Kidney epithelial cell (primary cell): ENCODE data around the gene ZBTB40. TPM values are rescaled to one million over a fixed set of nuclear protein-coding genes. Genes with fewer than 3 reads are reported as not detected.

ENCODE experiments used
- DNase-seq: peaks from one replicate; pipeline ENCODE4 v3.0.0-alpha.2; 2010; ENCODE audit warnings: low read depth
- H3K27me3 ChIP-seq: 2 replicates; pipeline ENCODE4 v1.6.0; 2011; ENCODE audit warnings: low read length; ENCODE audit not compliant: control insufficient read depth, insufficient read depth
- H3K36me3 ChIP-seq: 2 replicates; pipeline ENCODE4 v1.5.1; 2011; ENCODE audit warnings: low read length; ENCODE audit not compliant: control insufficient read depth, insufficient read depth
- H3K4me3 ChIP-seq: 2 replicates; pipeline ENCODE4 v1.5.1; 2011; ENCODE audit warnings: low read depth, mild to moderate bottlenecking, control low read depth, low read length
- total RNA-seq: library from RNA; depleted of rRNA; stranded (reverse); fragments of >200 nt; gene quantifications from 2 replicates; pipeline ENCODE4 v1.2.3, GENCODE V29; 2015
- TF ChIP-seq, protein P1 (sequence below): IDR thresholded peaks from 2 replicates; pipeline ENCODE4 v1.5.1; 2011; ENCODE audit warnings: mild to moderate bottlenecking, moderate library complexity, low read length, control low read depth, inconsistent platforms; ENCODE audit not compliant: insufficient read depth, poor library complexity, severe bottlenecking

The ZBTB40 gene
- total RNA-seq, 1 donor from 2014 or later = 16.3 TPM

DNA sequence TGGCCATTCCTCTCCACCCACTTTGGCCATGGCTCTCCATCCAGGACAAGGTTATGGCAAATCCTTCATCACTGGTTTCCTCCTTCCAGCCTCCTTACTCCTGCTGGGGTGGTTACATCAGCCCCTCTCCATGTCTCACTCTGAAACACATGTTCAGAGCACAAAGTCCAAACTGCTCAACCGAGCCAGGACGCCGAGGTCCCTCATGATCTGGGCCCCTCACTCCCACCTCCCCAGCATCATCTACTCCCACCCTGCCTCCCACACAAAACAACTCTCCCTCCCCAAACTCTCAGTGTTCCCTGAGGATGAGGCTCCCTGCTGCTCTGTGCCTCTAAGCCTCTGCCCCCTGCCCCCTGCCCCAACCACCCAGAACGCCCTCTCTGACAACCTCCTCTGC, 33.3 kb upstream of the ZBTB40 start:
- DNase-seq = no peak
- Histone ChIP-seq H3K4me3 (no peak overlapping the region), H3K27me3 (peaks cover 9% of the 10 kb centered on the region), H3K36me3 (no peaks in the 10 kb centered on the region)
- TF ChIP-seq, protein P1, sequence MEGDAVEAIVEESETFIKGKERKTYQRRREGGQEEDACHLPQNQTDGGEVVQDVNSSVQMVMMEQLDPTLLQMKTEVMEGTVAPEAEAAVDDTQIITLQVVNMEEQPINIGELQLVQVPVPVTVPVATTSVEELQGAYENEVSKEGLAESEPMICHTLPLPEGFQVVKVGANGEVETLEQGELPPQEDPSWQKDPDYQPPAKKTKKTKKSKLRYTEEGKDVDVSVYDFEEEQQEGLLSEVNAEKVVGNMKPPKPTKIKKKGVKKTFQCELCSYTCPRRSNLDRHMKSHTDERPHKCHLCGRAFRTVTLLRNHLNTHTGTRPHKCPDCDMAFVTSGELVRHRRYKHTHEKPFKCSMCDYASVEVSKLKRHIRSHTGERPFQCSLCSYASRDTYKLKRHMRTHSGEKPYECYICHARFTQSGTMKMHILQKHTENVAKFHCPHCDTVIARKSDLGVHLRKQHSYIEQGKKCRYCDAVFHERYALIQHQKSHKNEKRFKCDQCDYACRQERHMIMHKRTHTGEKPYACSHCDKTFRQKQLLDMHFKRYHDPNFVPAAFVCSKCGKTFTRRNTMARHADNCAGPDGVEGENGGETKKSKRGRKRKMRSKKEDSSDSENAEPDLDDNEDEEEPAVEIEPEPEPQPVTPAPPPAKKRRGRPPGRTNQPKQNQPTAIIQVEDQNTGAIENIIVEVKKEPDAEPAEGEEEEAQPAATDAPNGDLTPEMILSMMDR = no peak

GRCh38 chr1:22418933-22419382, 32.7 kb upstream of the ZBTB40 start:
- TF ChIP-seq, protein P1 = no peak
- H3K4me3 ChIP-seq = no peak overlapping the region
- peak; percentile 54 for DNase-seq
- H3K36me3 ChIP-seq = no peaks in the 10 kb centered on the region
- peaks cover 9% of the 10 kb centered on the region for H3K27me3 ChIP-seq

DNA sequence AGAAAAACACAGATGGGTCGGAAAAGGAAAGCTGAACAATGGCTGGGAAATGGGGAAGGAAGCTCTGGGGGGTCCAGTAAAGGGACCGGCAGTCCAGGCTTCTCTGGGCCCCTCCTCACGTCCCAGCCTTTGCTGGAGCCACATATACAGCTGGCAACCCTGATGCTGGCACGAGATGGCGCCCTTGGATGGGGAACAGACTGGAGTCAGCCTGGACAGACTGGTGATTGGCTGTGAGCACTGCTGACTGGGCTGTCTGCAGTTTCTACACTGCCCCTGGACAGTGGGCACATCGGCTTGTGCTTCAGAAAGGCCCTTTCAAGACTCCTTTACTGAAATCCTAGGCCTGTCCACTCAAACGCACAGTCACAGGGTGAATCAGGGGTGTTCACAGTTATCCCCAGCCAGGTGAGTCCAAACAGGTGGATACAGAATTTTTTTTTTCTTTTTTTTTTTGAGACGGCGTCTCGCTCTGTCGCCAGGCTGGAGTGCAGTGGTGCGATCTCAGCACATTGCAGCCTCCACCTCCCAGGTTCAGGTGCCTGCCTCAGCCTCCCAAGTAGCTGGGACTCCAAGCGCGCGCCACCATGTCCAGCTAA, 31.1 kb upstream of the ZBTB40 start:
- H3K4me3 ChIP-seq = no peak overlapping the region
- H3K27me3 ChIP-seq = peaks cover 6% of the 10 kb centered on the region
- H3K36me3 ChIP-seq = no peaks in the 10 kb centered on the region
- TF ChIP-seq, protein P1 = peak; percentile 86
- peak; percentile 41 for DNase-seq

GRCh38 chr1:22426781-22427180, 24.9 kb upstream of the ZBTB40 start:
- DNase-seq = no peak
- Histone ChIP-seq H3K4me3 (no peak overlapping the region), H3K27me3 (peaks cover 3% of the 10 kb centered on the region), H3K36me3 (no peaks in the 10 kb centered on the region)
- TF ChIP-seq, protein P1 = no peak

DNA sequence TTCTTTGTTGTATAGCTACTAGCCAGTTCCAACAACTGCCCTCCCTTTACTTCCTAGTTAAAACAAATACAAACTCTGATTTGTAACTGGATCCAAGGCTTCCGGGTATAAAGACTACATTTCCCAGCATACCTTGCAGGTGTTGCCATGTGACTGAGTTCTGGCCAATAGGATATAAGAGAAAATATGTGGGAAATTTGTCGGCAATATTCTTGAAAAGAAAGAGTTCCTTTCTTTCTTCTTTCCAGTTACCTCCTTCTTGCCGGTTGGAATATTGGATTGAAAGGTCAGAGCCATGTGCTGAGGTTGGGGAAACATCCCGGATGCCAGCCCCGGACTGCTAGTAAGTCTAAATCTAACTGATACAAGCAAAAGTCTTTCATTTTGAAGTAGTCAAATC, 23.0 kb upstream of the ZBTB40 start:
- Histone ChIP-seq H3K27me3 (peaks cover 3% of the 10 kb centered on the region), H3K36me3 (no peaks in the 10 kb centered on the region), H3K4me3 (peak overlapping the region; percentile 45)
- TF ChIP-seq, protein P1 = no peak
- no peak for DNase-seq

DNA sequence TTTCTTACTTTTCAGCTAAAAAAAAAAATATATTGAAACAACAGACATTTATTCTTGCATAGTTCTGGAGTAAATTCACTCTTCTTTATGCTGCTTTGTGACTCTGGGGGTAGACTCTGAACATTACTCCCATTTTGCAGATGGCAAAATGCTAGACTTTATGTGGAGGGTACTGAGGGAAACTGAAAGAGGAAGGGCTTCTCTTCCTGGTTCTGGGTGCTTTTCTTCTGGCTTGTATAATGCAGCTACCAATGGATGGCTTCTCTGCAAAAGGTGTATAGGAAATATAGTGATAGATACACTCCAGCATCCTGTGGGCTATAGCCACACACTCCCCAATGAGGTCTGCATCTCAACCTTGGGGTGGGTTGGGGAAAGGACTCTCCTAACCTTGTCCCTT, 19.7 kb upstream of the ZBTB40 start:
- H3K27me3 ChIP-seq = no peaks in the 10 kb centered on the region
- H3K4me3 ChIP-seq = no peak overlapping the region
- DNase-seq = no peak
- TF ChIP-seq, protein P1 = no peak
- no peaks in the 10 kb centered on the region for H3K36me3 ChIP-seq
